ENCODE results near the gene METAP2. TPM values are rescaled to one million over a fixed set of nuclear protein-coding genes. Genes with fewer than 3 reads are reported as not detected.

METAP2 gene
- total RNA-seq, 1 donor from 2014 or later: 87.9 TPM

GRCh38 chr12:95516757-95517156 is 42.8 kb downstream of the METAP2 start:
- no peak for DNase-seq

- no peak for DNase-seq
Measured at GRCh38 chr12:95517246-95517645, 43.3 kb downstream of the METAP2 start.

GRCh38 chr12:95518944-95519343 is 45.0 kb downstream of the METAP2 start:
- no peak for DNase-seq

GRCh38 chr12:95520816-95521215 is 46.9 kb downstream of the METAP2 start:
- no peak for DNase-seq

- no peak for DNase-seq
Measured at GRCh38 chr12:95522692-95523091, 48.7 kb downstream of the METAP2 start.

- no peak for DNase-seq
Measured at GRCh38 chr12:95528431-95528830, 54.5 kb downstream of the METAP2 start.

GRCh38 chr12:95529693-95530225 is 55.8 kb downstream of the METAP2 start:
- peak; percentile 48 for DNase-seq

GRCh38 chr12:95532851-95533250 is 58.9 kb downstream of the METAP2 start:
- no peak for DNase-seq

- DNase-seq: no peak
Measured at GRCh38 chr12:95533985-95534384, 60.0 kb downstream of the METAP2 start.

GRCh38 chr12:95538006-95538405 is 64.1 kb downstream of the METAP2 start:
- DNase-seq: no peak

- DNase-seq: no peak
Measured at GRCh38 chr12:95538656-95539055, 64.7 kb downstream of the METAP2 start.

GRCh38 chr12:95541436-95541835 is 67.5 kb downstream of the METAP2 start:
- no peak for DNase-seq

- DNase-seq: no peak
Measured at GRCh38 chr12:95543305-95543704, 69.4 kb downstream of the METAP2 start.

GRCh38 chr12:95544756-95545155 is 70.8 kb downstream of the METAP2 start:
- DNase-seq: no peak

- DNase-seq: no peak
Measured at GRCh38 chr12:95545303-95545702, 71.4 kb downstream of the METAP2 start.

GRCh38 chr12:95545731-95546490 is 72.0 kb downstream of the METAP2 start:
- no peak for DNase-seq

GRCh38 chr12:95546491-95546813 is 72.5 kb downstream of the METAP2 start:
- DNase-seq: no peak

- peak; percentile 45 for DNase-seq
Measured at GRCh38 chr12:95547522-95548055, 73.6 kb downstream of the METAP2 start.

- no peak for DNase-seq
Measured at GRCh38 chr12:95548056-95548538, 74.1 kb downstream of the METAP2 start.

- DNase-seq: peak; percentile 54
Measured at GRCh38 chr12:95548539-95549391, 74.8 kb downstream of the METAP2 start.

- no peak for DNase-seq
Measured at GRCh38 chr12:95549392-95550084, 75.6 kb downstream of the METAP2 start.

- DNase-seq: no peak
Measured at GRCh38 chr12:95551305-95551704, 77.4 kb downstream of the METAP2 start, which contains the start of gene USP44. Gene USP44 (minus strand): TSS chr12:95551476. CDS start chr12:95534256, 17,220 bp downstream.
